Measurements from ENCODE around the gene ARPP19. TPM values are rescaled to one million over a fixed set of nuclear protein-coding genes. Genes with fewer than 3 reads are reported as not detected.
A peak's percentile ranks its signal among the peaks of the same experiment; 100 is the strongest.
"Not testable (repeated sequence)": the region's sequence is repeated elsewhere in the genome, so short reads cannot be mapped to it uniquely, and the experiment has no call there.

Gene ARPP19
- polyA plus RNA-seq, 2 donors: 16.1 to 25.8 TPM

DNA sequence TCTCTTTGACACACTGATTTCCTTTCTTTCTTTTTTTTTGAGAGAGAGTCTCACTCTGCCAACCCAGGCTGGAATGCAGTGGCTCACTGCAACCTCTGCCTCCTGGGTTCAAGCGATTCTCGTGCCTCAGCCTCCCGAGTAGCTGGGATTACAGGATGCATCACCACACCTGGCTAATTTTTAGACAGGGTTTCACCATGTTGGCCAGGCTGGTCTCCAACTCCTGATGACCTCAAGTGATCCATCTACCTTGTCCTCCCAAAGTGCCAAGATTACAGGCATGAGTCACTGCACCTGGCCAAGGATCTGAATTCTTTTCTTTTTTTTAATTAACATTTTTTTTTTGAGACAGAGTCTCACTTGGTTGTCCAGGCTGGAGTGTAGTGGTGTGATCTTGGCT is 5.8 kb upstream of the ARPP19 start:
- not testable (repeated sequence) for H3K27ac ChIP-seq (ENCODE audit: low read depth in 2 of 2, low read length in 1 of 2); H3K4me1 ChIP-seq (ENCODE audit: control insufficient read depth in 2 of 2, insufficient read depth in 2 of 2, low read length in 1 of 2); H3K4me3 ChIP-seq (ENCODE audit: low read depth in 1 of 2, low read length in 2 of 2); H3K36me3 ChIP-seq (ENCODE audit: control insufficient read depth in 2 of 2, insufficient read depth in 2 of 2, low read length in 1 of 2); H3K27me3 ChIP-seq (ENCODE audit: control insufficient read depth in 1 of 2, insufficient read depth in 2 of 2, low read length in 2 of 2); H3K9me3 ChIP-seq (ENCODE audit: control insufficient read depth in 2 of 2, insufficient read depth in 1 of 2, low read depth in 1 of 2, low read length in 1 of 2)
- WGBS, 2 donors: 91% methylated on average over 3 of the region's 3 CpGs

- H3K9me3 ChIP-seq (ENCODE audit: control insufficient read depth in 2 of 2, insufficient read depth in 1 of 2, low read depth in 1 of 2, low read length in 1 of 2): no peaks in the 10 kb centered on the region
- peak overlapping the region; percentile 73 to 87 for H3K4me3 ChIP-seq (ENCODE audit: low read depth in 1 of 2, low read length in 2 of 2)
- H3K27ac ChIP-seq (ENCODE audit: low read depth in 2 of 2, low read length in 1 of 2): peak overlapping the region; percentile 96 to 98
- H3K36me3 ChIP-seq (ENCODE audit: control insufficient read depth in 2 of 2, insufficient read depth in 2 of 2, low read length in 1 of 2): no peaks in the 10 kb centered on the region
- WGBS, 2 donors: 2 to 3% methylated on average over 25 of the region's 25 CpGs
- H3K4me1 ChIP-seq (ENCODE audit: control insufficient read depth in 2 of 2, insufficient read depth in 2 of 2, low read length in 1 of 2): peaks cover 0 to 2% of the 10 kb centered on the region in 2 donors
- no peaks in the 10 kb centered on the region for H3K27me3 ChIP-seq (ENCODE audit: control insufficient read depth in 1 of 2, insufficient read depth in 2 of 2, low read length in 2 of 2)
Observed at GRCh38 chr15:52567871-52568600, 794 bp downstream of the ARPP19 start.

GRCh38 chr15:52566889-52567288 is 1.9 kb downstream of the ARPP19 start:
- Histone ChIP-seq H3K9me3 (ENCODE audit: control insufficient read depth in 2 of 2, insufficient read depth in 1 of 2, low read depth in 1 of 2, low read length in 1 of 2) (no peaks in the 10 kb centered on the region), H3K4me1 (ENCODE audit: control insufficient read depth in 2 of 2, insufficient read depth in 2 of 2, low read length in 1 of 2) (peaks cover 0 to 2% of the 10 kb centered on the region in 2 donors), H3K27me3 (ENCODE audit: control insufficient read depth in 1 of 2, insufficient read depth in 2 of 2, low read length in 2 of 2) (no peaks in the 10 kb centered on the region), H3K4me3 (ENCODE audit: low read depth in 1 of 2, low read length in 2 of 2) (peak overlapping the region in 1 of 2 donors; percentile 11), H3K36me3 (ENCODE audit: control insufficient read depth in 2 of 2, insufficient read depth in 2 of 2, low read length in 1 of 2) (no peaks in the 10 kb centered on the region), H3K27ac (ENCODE audit: low read depth in 2 of 2, low read length in 1 of 2) (no peak overlapping the region)
- whole genome bisulfite sequencing, 2 donors: 45 to 48% methylated on average over 4 of the region's 4 CpGs

- not testable (repeated sequence) for H3K4me1 ChIP-seq (ENCODE audit: control insufficient read depth in 2 of 2, insufficient read depth in 2 of 2, low read length in 1 of 2); H3K4me3 ChIP-seq (ENCODE audit: low read depth in 1 of 2, low read length in 2 of 2); H3K27ac ChIP-seq (ENCODE audit: low read depth in 2 of 2, low read length in 1 of 2); H3K9me3 ChIP-seq (ENCODE audit: control insufficient read depth in 2 of 2, insufficient read depth in 1 of 2, low read depth in 1 of 2, low read length in 1 of 2); H3K36me3 ChIP-seq (ENCODE audit: control insufficient read depth in 2 of 2, insufficient read depth in 2 of 2, low read length in 1 of 2); H3K27me3 ChIP-seq (ENCODE audit: control insufficient read depth in 1 of 2, insufficient read depth in 2 of 2, low read length in 2 of 2)
- 89 to 92% methylated on average over 13 of the region's 13 CpGs for WGBS, 2 donors
Observed at GRCh38 chr15:52565417-52566358, 3.1 kb downstream of the ARPP19 start.

DNA sequence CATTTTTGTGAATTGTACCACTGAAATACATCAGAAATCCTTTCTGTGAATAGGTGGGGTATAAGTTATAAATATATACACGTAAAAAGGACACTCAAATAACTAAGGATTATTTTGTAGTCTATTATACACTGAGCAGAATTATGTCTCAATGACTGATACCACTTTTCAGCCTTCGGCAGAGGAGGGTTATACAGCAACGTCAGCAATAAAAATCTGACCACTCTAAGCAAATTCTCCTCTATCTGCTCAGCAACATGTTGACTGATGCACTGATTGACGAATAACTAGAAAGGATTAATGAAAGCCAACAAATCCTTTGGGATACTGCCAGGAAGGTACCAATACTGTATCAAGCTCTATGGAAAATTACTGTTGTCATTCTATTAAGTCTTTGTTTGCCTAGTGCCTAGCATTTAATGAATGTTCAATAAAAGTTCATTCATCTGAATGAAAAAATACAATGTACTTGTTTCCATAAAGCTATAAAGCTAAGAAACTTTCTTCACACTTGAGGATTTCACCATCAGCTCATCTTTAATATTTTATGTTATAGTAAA is 5.2 kb downstream of the ARPP19 start:
- Histone ChIP-seq H3K9me3 (ENCODE audit: control insufficient read depth in 2 of 2, insufficient read depth in 1 of 2, low read depth in 1 of 2, low read length in 1 of 2) (no peaks in the 10 kb centered on the region), H3K36me3 (ENCODE audit: control insufficient read depth in 2 of 2, insufficient read depth in 2 of 2, low read length in 1 of 2) (no peaks in the 10 kb centered on the region), H3K27me3 (ENCODE audit: control insufficient read depth in 1 of 2, insufficient read depth in 2 of 2, low read length in 2 of 2) (no peaks in the 10 kb centered on the region), H3K4me3 (ENCODE audit: low read depth in 1 of 2, low read length in 2 of 2) (no peak overlapping the region), H3K27ac (ENCODE audit: low read depth in 2 of 2, low read length in 1 of 2) (no peak overlapping the region), H3K4me1 (ENCODE audit: control insufficient read depth in 2 of 2, insufficient read depth in 2 of 2, low read length in 1 of 2) (peaks cover 0 to 4% of the 10 kb centered on the region in 2 donors)
- WGBS, 2 donors: 49 to 58% methylated on average over 4 of the region's 4 CpGs

GRCh38 chr15:52559575-52559974 is 9.3 kb downstream of the ARPP19 start:
- peaks cover 0 to 4% of the 10 kb centered on the region in 2 donors for H3K4me1 ChIP-seq (ENCODE audit: control insufficient read depth in 2 of 2, insufficient read depth in 2 of 2, low read length in 1 of 2)
- no peaks in the 10 kb centered on the region for H3K9me3 ChIP-seq (ENCODE audit: control insufficient read depth in 2 of 2, insufficient read depth in 1 of 2, low read depth in 1 of 2, low read length in 1 of 2)
- WGBS, 2 donors: 62 to 66% methylated on average over 2 of the region's 2 CpGs
- no peak overlapping the region for H3K4me3 ChIP-seq (ENCODE audit: low read depth in 1 of 2, low read length in 2 of 2)
- H3K27me3 ChIP-seq (ENCODE audit: control insufficient read depth in 1 of 2, insufficient read depth in 2 of 2, low read length in 2 of 2): no peaks in the 10 kb centered on the region
- no peak overlapping the region for H3K27ac ChIP-seq (ENCODE audit: low read depth in 2 of 2, low read length in 1 of 2)
- no peaks in the 10 kb centered on the region for H3K36me3 ChIP-seq (ENCODE audit: control insufficient read depth in 2 of 2, insufficient read depth in 2 of 2, low read length in 1 of 2)

- Histone ChIP-seq H3K4me3 (ENCODE audit: low read depth in 1 of 2, low read length in 2 of 2) (no peak overlapping the region), H3K27me3 (ENCODE audit: control insufficient read depth in 1 of 2, insufficient read depth in 2 of 2, low read length in 2 of 2) (no peaks in the 10 kb centered on the region), H3K36me3 (ENCODE audit: control insufficient read depth in 2 of 2, insufficient read depth in 2 of 2, low read length in 1 of 2) (no peaks in the 10 kb centered on the region), H3K9me3 (ENCODE audit: control insufficient read depth in 2 of 2, insufficient read depth in 1 of 2, low read depth in 1 of 2, low read length in 1 of 2) (no peaks in the 10 kb centered on the region), H3K27ac (ENCODE audit: low read depth in 2 of 2, low read length in 1 of 2) (no peak overlapping the region), H3K4me1 (ENCODE audit: control insufficient read depth in 2 of 2, insufficient read depth in 2 of 2, low read length in 1 of 2) (peaks cover 0 to 2% of the 10 kb centered on the region in 2 donors)
- 82 to 85% methylated on average over 6 of the region's 6 CpGs for WGBS, 2 donors
Observed at GRCh38 chr15:52559022-52559421, 9.8 kb downstream of the ARPP19 start.

DNA sequence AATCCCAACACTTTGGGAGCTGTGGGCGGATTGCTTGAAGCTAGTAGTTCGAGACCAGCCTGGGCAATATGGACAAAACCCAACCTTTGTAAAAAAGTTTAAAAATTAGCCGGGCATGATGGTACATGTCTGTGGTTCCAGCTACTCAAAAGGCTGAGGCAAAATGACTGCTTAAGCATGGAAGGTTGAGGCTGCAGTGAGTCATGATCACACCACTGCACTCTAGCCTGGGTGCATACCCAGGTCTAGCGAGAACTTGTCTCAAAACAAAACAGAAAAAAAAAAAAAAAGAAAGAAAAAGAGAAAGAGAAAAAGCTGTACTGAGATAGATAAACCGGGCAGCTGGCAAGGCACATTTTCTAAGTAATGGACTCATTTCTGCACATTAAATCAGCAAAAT is 10.6 kb downstream of the ARPP19 start:
- Histone ChIP-seq H3K36me3 (ENCODE audit: control insufficient read depth in 2 of 2, insufficient read depth in 2 of 2, low read length in 1 of 2) (no peaks in the 10 kb centered on the region), H3K4me3 (ENCODE audit: low read depth in 1 of 2, low read length in 2 of 2) (no peak overlapping the region), H3K27ac (ENCODE audit: low read depth in 2 of 2, low read length in 1 of 2) (peak overlapping the region; percentile 17 to 49), H3K27me3 (ENCODE audit: control insufficient read depth in 1 of 2, insufficient read depth in 2 of 2, low read length in 2 of 2) (no peaks in the 10 kb centered on the region), H3K4me1 (ENCODE audit: control insufficient read depth in 2 of 2, insufficient read depth in 2 of 2, low read length in 1 of 2) (peaks cover 0 to 2% of the 10 kb centered on the region in 2 donors), H3K9me3 (ENCODE audit: control insufficient read depth in 2 of 2, insufficient read depth in 1 of 2, low read depth in 1 of 2, low read length in 1 of 2) (no peaks in the 10 kb centered on the region)
- 47 to 56% methylated on average over 5 of the region's 5 CpGs for WGBS, 2 donors

- no peaks in the 10 kb centered on the region for H3K36me3 ChIP-seq (ENCODE audit: control insufficient read depth in 2 of 2, insufficient read depth in 2 of 2, low read length in 1 of 2)
- H3K4me3 ChIP-seq (ENCODE audit: low read depth in 1 of 2, low read length in 2 of 2): no peak overlapping the region
- H3K4me1 ChIP-seq (ENCODE audit: control insufficient read depth in 2 of 2, insufficient read depth in 2 of 2, low read length in 1 of 2): peaks cover 0 to 2% of the 10 kb centered on the region in 2 donors
- H3K27ac ChIP-seq (ENCODE audit: low read depth in 2 of 2, low read length in 1 of 2): no peak overlapping the region
- no peaks in the 10 kb centered on the region for H3K9me3 ChIP-seq (ENCODE audit: control insufficient read depth in 2 of 2, insufficient read depth in 1 of 2, low read depth in 1 of 2, low read length in 1 of 2)
- no peaks in the 10 kb centered on the region for H3K27me3 ChIP-seq (ENCODE audit: control insufficient read depth in 1 of 2, insufficient read depth in 2 of 2, low read length in 2 of 2)
Observed at GRCh38 chr15:52557274-52557641, 11.6 kb downstream of the ARPP19 start.
